Measurements from ENCODE around the gene ZHX3. TPM values are rescaled to one million over a fixed set of nuclear protein-coding genes. Genes with fewer than 3 reads are reported as not detected.

Gene ZHX3
- total and polyA plus RNA-seq, 9 of the 15 experiments (the other 6 are each of a cell fraction or from before 2014, with no cell fraction given), result 0.80 to 14.6 (median 4.9) TPM

GRCh38 chr20:41173161-41173721 is 144.3 kb downstream of the ZHX3 start (continued):
- peak; percentile 85; the same call in 1 of the 2 replicates for TF ChIP-seq STAG1 (CRISPR knock-in tag; IDR thresholded peaks at IDR 0.05; ENCODE audit: borderline replicate concordance)
- TF ChIP-seq, protein P1, sequence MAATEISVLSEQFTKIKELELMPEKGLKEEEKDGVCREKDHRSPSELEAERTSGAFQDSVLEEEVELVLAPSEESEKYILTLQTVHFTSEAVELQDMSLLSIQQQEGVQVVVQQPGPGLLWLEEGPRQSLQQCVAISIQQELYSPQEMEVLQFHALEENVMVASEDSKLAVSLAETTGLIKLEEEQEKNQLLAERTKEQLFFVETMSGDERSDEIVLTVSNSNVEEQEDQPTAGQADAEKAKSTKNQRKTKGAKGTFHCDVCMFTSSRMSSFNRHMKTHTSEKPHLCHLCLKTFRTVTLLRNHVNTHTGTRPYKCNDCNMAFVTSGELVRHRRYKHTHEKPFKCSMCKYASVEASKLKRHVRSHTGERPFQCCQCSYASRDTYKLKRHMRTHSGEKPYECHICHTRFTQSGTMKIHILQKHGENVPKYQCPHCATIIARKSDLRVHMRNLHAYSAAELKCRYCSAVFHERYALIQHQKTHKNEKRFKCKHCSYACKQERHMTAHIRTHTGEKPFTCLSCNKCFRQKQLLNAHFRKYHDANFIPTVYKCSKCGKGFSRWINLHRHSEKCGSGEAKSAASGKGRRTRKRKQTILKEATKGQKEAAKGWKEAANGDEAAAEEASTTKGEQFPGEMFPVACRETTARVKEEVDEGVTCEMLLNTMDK (IDR thresholded peaks at IDR 0.05; ENCODE audit: borderline replicate concordance, insufficient read depth, low read depth, low read length, poor library complexity, severe bottlenecking), result peak; percentile 73
- no peak for TF ChIP-seq RUNX1 (IDR thresholded peaks at IDR 0.05; ENCODE audit: low read depth)
- TF ChIP-seq NELFE (IDR thresholded peaks at IDR 0.05; ENCODE audit: insufficient read depth, insufficient read length), result no peak
- TF ChIP-seq ATF7 (IDR thresholded peaks at IDR 0.05), result 0 out of 2 replicates have a peak, but pooled peaks have one; percentile 14
- TF ChIP-seq SMAD3 (CRISPR knock-in tag; conservative IDR thresholded peaks at IDR 0.05), result 0 out of 2 replicates have a peak, but pooled peaks have one; percentile 28
- no peak for TF ChIP-seq DACH1 (IDR thresholded peaks at IDR 0.05; ENCODE audit: partially characterized antibody)
